ENCODE data around the gene MYEOV.

The MYEOV gene

DNA sequence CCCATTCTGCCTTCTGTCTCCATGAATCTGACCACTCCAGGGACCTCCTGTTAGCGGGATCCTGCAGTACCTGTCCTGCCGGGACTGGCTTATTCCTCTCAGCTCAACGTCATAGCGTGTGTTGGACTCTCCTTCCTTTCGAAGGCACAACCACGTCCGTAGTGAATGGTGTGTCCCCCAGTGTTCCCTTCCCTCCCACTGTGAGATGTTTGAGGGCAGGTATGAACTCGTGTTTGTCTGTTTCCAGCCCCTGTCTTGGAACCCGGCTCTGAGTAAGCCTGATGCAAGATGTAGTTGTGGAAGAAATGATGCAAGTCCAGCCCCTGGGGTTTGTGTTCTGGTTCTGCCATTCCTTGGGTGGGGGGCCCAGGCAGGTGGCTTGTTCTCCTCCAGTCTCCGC is 10.5 kb upstream of the MYEOV start:
- no peak for DNase-seq (ENCODE audit: low read depth)
- TF ChIP-seq CTCF (conservative IDR thresholded peaks at IDR 0.05; ENCODE audit: control insufficient read depth, insufficient read depth, low read depth, low read length), result no peak
- no peak overlapping the region for H3K4me3 ChIP-seq (ENCODE audit: control insufficient read depth, low read depth, low read length)

GRCh38 chr11:69284081-69284511 is 9.9 kb upstream of the MYEOV start:
- no peak for TF ChIP-seq CTCF (conservative IDR thresholded peaks at IDR 0.05; ENCODE audit: control insufficient read depth, insufficient read depth, low read depth, low read length)
- no peak overlapping the region for H3K4me3 ChIP-seq (ENCODE audit: control insufficient read depth, low read depth, low read length)
- no peak for DNase-seq (ENCODE audit: low read depth)

DNA sequence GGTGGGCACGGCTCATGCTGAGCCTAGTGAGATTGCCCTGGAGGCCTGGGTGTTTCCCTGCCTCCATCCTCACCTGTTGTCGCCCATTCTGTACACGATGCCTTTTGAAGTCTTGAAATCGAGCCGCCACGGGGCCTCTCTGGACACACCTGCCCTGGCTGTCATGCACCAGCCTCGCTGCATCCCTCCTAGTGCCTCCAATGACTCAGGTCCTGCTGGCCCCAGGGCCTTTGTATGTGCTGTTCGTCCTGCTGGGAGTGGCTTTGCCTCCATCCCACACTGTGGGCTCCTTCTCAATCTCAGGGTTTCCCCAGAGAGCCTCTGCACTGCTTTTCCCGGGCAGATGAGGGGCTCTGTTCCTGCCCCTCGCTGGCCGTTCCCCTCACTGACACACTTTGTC is 8.9 kb upstream of the MYEOV start:
- DNase-seq (ENCODE audit: low read depth), result no peak
- no peak for TF ChIP-seq CTCF (conservative IDR thresholded peaks at IDR 0.05; ENCODE audit: control insufficient read depth, insufficient read depth, low read depth, low read length)
- no peak overlapping the region for H3K4me3 ChIP-seq (ENCODE audit: control insufficient read depth, low read depth, low read length)

DNA sequence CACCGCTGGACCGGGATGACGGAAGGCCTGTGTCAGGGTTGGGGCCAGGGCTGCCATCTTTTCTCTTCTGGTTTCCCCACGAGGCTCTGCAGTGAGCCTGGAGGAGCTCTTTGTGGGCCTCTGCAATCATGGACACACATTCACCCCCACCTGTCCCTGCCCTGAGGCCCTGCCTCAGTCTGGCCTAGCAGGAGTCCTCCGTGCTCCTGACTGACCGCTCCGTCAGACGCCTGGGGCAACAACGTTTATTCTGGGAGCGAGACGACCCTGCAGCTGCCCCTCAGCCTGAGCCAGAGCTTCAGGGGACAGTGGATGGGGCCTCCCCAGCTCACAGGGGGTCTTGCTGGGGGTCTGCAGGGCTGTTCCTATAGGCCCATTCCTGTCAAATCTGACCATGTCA is 8.2 kb upstream of the MYEOV start:
- no peak overlapping the region for H3K4me3 ChIP-seq (ENCODE audit: control insufficient read depth, low read depth, low read length)
- no peak for TF ChIP-seq CTCF (conservative IDR thresholded peaks at IDR 0.05; ENCODE audit: control insufficient read depth, insufficient read depth, low read depth, low read length)
- DNase-seq (ENCODE audit: low read depth), result no peak

DNA sequence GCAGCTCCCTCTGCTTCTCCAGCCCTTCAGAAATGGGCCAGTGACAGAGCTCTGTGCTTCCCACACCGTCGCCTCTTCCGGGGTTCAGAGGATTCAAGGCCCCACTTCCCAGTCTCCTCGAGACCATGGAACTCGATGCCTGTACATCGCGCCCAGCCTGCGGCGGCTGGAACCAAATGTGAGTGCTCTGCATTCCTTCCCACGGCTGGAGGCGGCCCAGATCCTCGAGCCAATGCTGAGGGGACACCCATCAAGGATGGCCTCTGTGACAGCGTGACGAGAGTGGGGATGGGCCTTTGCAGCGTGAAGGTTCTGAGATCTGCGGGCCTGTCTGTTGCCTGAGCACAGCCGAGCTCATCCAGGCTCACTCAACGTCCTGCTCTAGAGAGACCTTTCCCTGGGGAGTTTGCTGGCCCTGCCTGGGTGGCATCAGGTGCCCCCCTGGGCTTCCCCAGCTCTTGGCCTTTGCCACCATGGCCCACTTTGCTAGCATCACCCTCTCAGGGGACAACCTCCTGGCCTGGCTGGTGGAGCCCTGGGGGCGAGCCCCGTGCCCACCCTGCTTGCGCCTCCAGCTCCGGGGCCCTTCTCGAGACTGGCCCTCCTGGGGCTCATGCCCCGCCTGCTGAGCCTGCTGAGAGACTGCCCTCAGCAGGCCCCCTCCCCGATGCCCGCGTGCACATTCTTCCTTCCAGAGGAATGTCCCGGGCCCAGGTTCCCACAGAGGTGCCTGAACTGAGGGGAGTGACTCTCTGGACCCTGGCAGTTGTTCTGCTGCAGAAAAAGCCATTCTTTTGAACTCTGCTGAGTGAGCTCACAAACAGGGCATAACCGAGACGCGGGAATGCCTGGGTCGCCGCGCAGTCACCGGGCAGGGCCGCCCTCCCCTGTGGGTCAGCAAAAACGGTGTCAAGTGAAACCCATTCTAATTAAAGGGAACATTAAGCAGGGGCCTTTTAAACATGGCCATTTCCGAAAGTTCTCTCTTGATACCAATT is 7.3 kb upstream of the MYEOV start:
- no peak for TF ChIP-seq CTCF (conservative IDR thresholded peaks at IDR 0.05; ENCODE audit: control insufficient read depth, insufficient read depth, low read depth, low read length)
- H3K4me3 ChIP-seq (ENCODE audit: control insufficient read depth, low read depth, low read length), result no peak overlapping the region
- DNase-seq (ENCODE audit: low read depth), result no peak

DNA sequence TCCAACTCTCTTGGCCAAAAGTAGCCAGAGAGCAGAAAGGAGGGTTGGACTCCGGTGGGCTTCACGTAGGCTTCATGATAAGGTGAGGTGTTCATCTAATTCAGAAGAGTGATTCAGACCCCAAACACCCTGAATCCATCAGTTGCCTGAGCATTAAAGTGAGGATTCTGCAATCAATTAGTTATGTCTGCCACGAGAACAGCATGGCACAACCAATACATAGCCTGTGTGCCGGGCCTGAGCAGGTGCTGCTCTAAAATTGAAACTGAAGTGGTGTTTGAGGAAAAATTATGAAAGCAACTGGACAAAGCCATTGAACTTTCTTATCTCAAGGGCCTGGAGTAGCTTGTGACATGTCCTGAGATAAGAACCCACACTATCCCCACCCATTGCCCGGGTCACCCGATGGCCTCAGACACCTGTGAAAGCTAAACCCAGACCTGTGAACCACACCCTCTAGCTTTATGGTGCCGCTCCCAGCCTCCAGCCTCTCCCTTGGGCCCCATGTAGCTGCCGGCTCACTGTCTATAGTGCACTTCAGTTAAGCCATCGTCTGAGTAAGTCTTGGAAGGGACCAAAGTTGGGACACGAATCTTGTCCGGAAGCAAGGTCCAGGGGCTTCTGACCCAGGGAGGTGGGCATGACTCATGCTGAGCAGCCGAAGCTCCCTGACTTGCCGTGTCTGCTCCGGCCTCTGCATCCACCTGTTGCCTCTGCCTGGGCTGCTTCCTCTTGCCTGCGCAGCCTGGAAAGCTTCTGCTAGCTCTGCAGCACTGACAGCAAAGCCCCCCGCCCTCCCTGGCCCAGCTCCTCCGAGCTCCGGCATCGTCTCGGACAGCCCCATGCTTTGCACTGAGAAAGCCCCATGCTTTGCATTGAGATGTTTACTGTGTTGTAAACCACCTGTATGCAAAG is 5.7 kb upstream of the MYEOV start:
- no peak overlapping the region for H3K4me3 ChIP-seq (ENCODE audit: control insufficient read depth, low read depth, low read length)
- TF ChIP-seq CTCF (conservative IDR thresholded peaks at IDR 0.05; ENCODE audit: control insufficient read depth, insufficient read depth, low read depth, low read length), result no peak
- no peak for DNase-seq (ENCODE audit: low read depth)

Measured in fibroblast of mammary gland (primary cell).